Esophagus muscularis mucosa (tissue), 4 donors: Measurements from ENCODE around the gene AP3S2. TPM values are rescaled to one million over a fixed set of nuclear protein-coding genes. Genes with fewer than 3 reads are reported as not detected.

Experiments used
- DNase-seq: peaks from one replicate; pipeline ENCODE4 v3.0.0-alpha.2; 2017; ENCODE audit errors: extremely low spot score
- H3K27ac ChIP-seq, 4 donors: fragments of 200-600 bp; sonication (generic); replicated peaks in 1 of 4; 1 replicate in 3 of 4; 2 replicates in 1 of 4; pipeline ENCODE4 v1.5.1; 2016 to 2019; ENCODE audit warnings: mild to moderate bottlenecking in 1 of 4
- H3K27me3 ChIP-seq, 4 donors: fragments of 200-600 bp; sonication (generic); one replicate each; pipeline versions ENCODE4 v1.5.1 to v1.6.0; 2016 to 2019
- H3K36me3 ChIP-seq, 4 donors: fragments of 200-600 bp; sonication (generic); one replicate each; pipeline ENCODE4 v1.5.1; 2016 to 2019
- H3K4me1 ChIP-seq, 4 donors: fragments of 200-600 bp; sonication (generic); one replicate each; pipeline ENCODE4 v1.5.1; 2016 to 2019
- H3K4me3 ChIP-seq, 4 donors: fragments of 200-600 bp; sonication (generic); 1 replicate in 2 of 4; 2 replicates in 2 of 4; pipeline ENCODE4 v1.5.1; 2016 to 2019; ENCODE audit warnings: mild to moderate bottlenecking in 4 of 4, moderate library complexity in 1 of 4
- H3K9me3 ChIP-seq, 4 donors: fragments of 200-600 bp; sonication (generic); 1 replicate in 3 of 4; 2 replicates in 1 of 4; pipeline ENCODE4 v1.5.1; 2016 to 2019
- EP300 ChIP-seq: sonication (generic); formaldehyde crosslinking; IDR thresholded peaks from one replicate; pipeline ENCODE4 v1.6.1; 2017; ENCODE audit warnings: antibody characterized with exemption
- POLR2A ChIP-seq: fragments of 450-650 bp; IDR thresholded peaks from one replicate; pipeline ENCODE4 v1.6.1; 2017; ENCODE audit warnings: antibody characterized with exemption, moderate library complexity, mild to moderate bottlenecking, low read depth
- POLR2AphosphoS5 ChIP-seq, 2 donors: sonication (generic); formaldehyde crosslinking; IDR thresholded peaks; one replicate each; pipeline ENCODE4 v1.6.1; 2017; ENCODE audit warnings: antibody characterized with exemption in 2 of 2
- WGBS: methylation state at CpG from one replicate; pipeline ENCODE4 v1.1.5; 2018; 5-methylcytosine and 5-hydroxymethylcytosine counted together
- intact Hi-C: fragments of 100-400 bp; cut with DNase I; formaldehyde crosslinking; loops from one replicate; pipeline ENCODE4 v1.15.1; 2023
- total RNA-seq, 4 donors: library from RNA; depleted of rRNA; stranded (reverse); fragments of >200 nt; gene quantifications; one replicate each; pipeline versions ENCODE4 v1.1.0 to v1.2.1, GENCODE V29; 2016
- TF ChIP-seq, protein P1 (sequence below), 3 experiments: fragments of 200-600 bp in 2 of 3; fragments of 450-650 bp in 1 of 3; sonication (generic) in 2 of 3; IDR thresholded peaks; one replicate each; pipeline ENCODE4 v1.5.1; 2017 to 2019; ENCODE audit warnings: antibody characterized with exemption in 3 of 3, mild to moderate bottlenecking in 2 of 3, moderate library complexity in 1 of 3

The AP3S2 gene
- total RNA-seq, 4 donors from 2014 or later = 26.8 to 43.2 (median 37.3) TPM

GRCh38 chr15:89916660-89917059, 22.9 kb upstream of the AP3S2 start:
- peaks cover 11 to 15% (median 13%) of the 10 kb centered on the region in 4 donors for H3K4me1 ChIP-seq
- no peaks in the 10 kb centered on the region for H3K36me3 ChIP-seq
- H3K4me3 ChIP-seq = no peak overlapping the region
- no peak for DNase-seq
- WGBS = 81% methylated on average over 3 of the region's 3 CpGs
- no peak overlapping the region for H3K27ac ChIP-seq
- no peaks in the 10 kb centered on the region for H3K27me3 ChIP-seq
- TF ChIP-seq, protein P1, sequence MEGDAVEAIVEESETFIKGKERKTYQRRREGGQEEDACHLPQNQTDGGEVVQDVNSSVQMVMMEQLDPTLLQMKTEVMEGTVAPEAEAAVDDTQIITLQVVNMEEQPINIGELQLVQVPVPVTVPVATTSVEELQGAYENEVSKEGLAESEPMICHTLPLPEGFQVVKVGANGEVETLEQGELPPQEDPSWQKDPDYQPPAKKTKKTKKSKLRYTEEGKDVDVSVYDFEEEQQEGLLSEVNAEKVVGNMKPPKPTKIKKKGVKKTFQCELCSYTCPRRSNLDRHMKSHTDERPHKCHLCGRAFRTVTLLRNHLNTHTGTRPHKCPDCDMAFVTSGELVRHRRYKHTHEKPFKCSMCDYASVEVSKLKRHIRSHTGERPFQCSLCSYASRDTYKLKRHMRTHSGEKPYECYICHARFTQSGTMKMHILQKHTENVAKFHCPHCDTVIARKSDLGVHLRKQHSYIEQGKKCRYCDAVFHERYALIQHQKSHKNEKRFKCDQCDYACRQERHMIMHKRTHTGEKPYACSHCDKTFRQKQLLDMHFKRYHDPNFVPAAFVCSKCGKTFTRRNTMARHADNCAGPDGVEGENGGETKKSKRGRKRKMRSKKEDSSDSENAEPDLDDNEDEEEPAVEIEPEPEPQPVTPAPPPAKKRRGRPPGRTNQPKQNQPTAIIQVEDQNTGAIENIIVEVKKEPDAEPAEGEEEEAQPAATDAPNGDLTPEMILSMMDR (IDR thresholded peaks at IDR 0.05) = no peak
- TF ChIP-seq EP300 (no peak), POLR2AphosphoS5 (IDR thresholded peaks at IDR 0.05) (no peak), POLR2A (no peak)
- H3K9me3 ChIP-seq = no peaks in the 10 kb centered on the region
- intact Hi-C loops = no loop called here

DNA sequence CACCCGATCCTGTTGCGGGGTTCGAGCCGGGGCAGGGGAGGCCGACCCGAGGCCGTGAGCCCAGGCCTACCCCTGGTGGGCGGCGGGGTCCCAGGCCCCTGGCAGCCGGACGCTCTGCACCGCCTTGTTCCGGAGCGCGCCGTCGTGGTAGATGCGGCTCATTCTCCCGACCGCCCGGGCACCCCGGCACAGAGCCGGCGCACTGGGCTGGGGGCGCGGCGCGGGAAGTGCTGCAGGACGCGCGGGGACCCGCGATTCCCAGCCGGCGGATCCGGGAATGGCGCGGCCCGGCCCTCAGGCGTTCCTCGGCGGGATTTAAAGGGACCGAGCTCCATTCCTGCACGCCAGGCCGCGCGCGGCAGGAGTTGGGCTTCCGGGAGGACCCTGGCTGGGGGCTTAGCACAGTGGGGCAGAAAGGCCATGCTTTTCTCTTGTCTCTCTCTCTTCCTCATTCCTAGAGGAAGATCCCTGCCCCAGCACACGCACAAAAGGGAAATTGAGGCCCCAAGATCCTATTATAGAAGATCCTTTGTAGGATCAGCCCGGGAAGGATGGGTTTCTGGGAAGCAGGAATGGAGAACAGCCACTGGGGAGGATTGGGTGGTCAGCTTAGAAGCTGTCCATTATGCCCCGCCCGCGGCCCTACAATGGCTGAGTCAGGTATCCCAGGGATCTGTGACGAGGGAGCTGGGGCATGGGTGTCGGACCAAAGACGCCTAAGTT, 19.0 kb upstream of the AP3S2 start, which contains the start of gene ARPIN:
ARPIN (minus strand) TSS at position 279 of the 723 bp plus-strand sequence; CDS start at position 162, 117 bp downstream.
- TF ChIP-seq EP300 (no peak), POLR2A (no peak), POLR2AphosphoS5 (IDR thresholded peaks at IDR 0.05) (peak in 1 of 2 donors; percentile 30)
- TF ChIP-seq, protein P1 (IDR thresholded peaks at IDR 0.05) = peak in 1 of 3 experiments; percentile 8
- Histone ChIP-seq H3K4me3 (peak within 1 kb of the TSS; percentile 87 to 98 (median 92)), H3K4me1 (peaks cover 13 to 27% (median 25%) of the 10 kb centered on the region in 4 donors), H3K9me3 (no peaks in the 10 kb centered on the region), H3K27me3 (no peaks in the 10 kb centered on the region), H3K27ac (peak within 1 kb of the TSS; percentile 81 to 88 (median 86)), H3K36me3 (peaks cover 0 to 29% (median 19%) of the 10 kb centered on the region in 4 donors)
- WGBS = 62% methylated on average over 8 of the region's 57 CpGs
- intact Hi-C loops = loop anchor here (5.0 kb wide), 3 partner anchors 84 to 179 kb away; no protein-coding TSS in a partner anchor
- DNase-seq = no peak

DNA sequence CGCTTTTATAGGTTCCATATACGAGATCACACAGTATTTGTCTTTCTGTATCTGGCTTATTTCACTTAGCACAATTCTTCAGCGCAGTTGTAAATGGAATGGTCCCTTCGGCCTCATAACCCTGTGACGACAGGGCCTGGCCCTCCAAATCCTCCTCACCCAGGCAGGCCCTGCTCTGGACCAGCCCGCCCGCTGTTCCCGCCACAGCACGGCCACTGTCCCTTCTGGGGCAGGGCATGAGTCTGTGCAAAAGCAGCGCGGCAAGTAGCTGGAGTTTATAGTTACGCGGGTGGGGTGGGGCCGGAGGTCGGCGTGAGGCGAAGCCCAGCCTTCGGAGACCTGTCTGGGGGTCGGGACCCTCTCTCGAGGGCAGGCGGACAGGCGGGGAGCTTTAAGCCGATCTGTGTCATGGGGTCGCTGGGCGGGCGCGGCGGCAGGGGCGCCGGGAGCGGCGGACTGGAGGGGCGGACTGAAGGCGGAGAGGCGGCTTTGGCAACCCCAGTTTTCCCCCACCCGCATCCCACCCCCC, 18.4 kb upstream of the AP3S2 start:
- 3% methylated on average over 34 of the region's 36 CpGs for WGBS
- TF ChIP-seq POLR2AphosphoS5 (IDR thresholded peaks at IDR 0.05) = no peak
- TF ChIP-seq POLR2A = no peak
- TF ChIP-seq, protein P1 (IDR thresholded peaks at IDR 0.05) = no peak
- TF ChIP-seq EP300 = no peak
- H3K27me3 ChIP-seq = no peaks in the 10 kb centered on the region
- H3K9me3 ChIP-seq = no peaks in the 10 kb centered on the region
- H3K4me1 ChIP-seq = peaks cover 13 to 27% (median 25%) of the 10 kb centered on the region in 4 donors
- intact Hi-C loops = loop anchor here (5.0 kb wide), 3 partner anchors 85 to 180 kb away; no protein-coding TSS in a partner anchor
- H3K36me3 ChIP-seq = peaks cover 0 to 36% (median 24%) of the 10 kb centered on the region in 4 donors
- H3K27ac ChIP-seq = peak overlapping the region; percentile 81 to 88 (median 86)
- peak overlapping the region; percentile 87 to 98 (median 92) for H3K4me3 ChIP-seq
- DNase-seq = no peak

DNA sequence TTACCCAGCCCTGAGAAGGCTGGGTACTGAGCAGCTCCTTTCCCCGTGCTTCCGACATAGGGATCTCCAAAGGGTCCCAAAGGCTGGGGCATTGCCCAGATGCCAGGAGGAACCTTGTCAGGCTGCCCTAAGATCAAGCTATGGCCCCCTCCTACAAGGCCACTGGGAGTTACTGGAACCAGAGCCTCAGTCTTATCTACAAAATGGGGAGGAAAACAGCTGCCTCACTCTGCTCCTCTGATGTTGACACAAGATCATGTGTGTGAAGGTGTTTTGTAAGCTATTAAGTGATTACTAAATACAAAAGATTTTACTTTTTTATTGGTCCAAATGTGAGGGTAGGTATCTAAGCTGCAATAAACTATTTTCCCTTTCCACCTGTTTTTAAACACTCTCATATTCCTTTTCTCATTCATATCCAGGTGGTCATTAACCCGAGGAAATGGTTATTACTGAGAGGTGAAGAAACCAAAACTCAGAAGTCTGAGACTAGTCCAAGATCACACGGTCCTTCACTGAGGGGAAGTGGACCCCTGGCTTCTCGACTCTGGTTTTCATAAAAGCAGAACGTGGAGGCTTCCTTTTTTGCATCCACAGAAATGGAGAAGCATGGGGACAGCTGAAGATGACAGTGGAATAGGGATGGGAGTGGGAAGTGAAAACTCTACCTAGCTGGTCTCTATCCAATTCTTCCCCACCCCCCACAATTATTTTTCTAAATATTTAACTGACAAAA, 17.3 kb upstream of the AP3S2 start:
- intact Hi-C loops = loop anchor here (5.0 kb wide), 3 partner anchors 86 to 181 kb away; no protein-coding TSS in a partner anchor
- Histone ChIP-seq H3K9me3 (no peaks in the 10 kb centered on the region), H3K4me3 (peak overlapping the region in 1 of 4 donors; percentile 98), H3K36me3 (peaks cover 2 to 47% (median 33%) of the 10 kb centered on the region in 4 donors), H3K27ac (no peak overlapping the region), H3K27me3 (no peaks in the 10 kb centered on the region), H3K4me1 (peaks cover 13 to 27% (median 25%) of the 10 kb centered on the region in 4 donors)
- DNase-seq = no peak
- TF ChIP-seq POLR2AphosphoS5 (IDR thresholded peaks at IDR 0.05) = no peak
- TF ChIP-seq POLR2A = no peak
- TF ChIP-seq EP300 = no peak
- TF ChIP-seq, protein P1 (IDR thresholded peaks at IDR 0.05) = no peak
- WGBS = 84% methylated on average over 6 of the region's 6 CpGs
